ENCODE results near the gene SH2D3C.
A peak's percentile ranks its signal among the peaks of the same experiment; 100 is the strongest.

Gene SH2D3C

DNA sequence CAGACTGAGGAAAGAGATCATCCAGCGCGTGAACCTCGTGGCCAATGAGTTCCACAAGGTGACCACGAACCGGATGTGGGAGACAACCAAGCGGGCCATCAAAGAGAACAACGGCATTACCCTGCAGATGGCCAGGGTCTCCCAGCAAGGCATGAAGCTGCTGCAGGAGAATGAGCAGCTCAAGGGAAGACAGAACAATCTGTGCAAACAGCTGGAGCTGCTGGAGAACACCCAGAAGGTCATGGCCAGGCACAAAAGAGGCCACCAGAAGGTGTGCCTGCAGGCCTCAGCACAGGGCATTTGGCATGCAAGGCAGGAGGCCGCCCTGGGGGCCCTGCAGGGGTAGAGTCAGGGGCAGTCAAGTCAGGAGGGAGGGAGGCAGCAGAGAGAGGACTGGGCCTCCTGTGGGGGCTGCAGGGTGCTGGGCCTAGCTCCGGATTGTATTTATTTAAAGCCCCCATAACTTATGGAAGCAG, 67.2 kb downstream of the SH2D3C start:
- Histone ChIP-seq H3K36me3 (ENCODE audit: control insufficient read depth, insufficient read depth, low read length) (no peaks in the 10 kb centered on the region), H3K27ac (no peak overlapping the region), H3K79me2 (no peaks in the 10 kb centered on the region), H3K4me1 (no peaks in the 10 kb centered on the region), H2AFZ (no peak overlapping the region), H3K9me3 (ENCODE audit: control insufficient read depth, low read length) (no peaks in the 10 kb centered on the region), H3K4me3 (ENCODE audit: low read depth, low read length) (no peak overlapping the region), H3K9ac (no peak overlapping the region), H3K4me2 (ENCODE audit: low read length) (no peak overlapping the region), H3K27me3 (ENCODE audit: control insufficient read depth, insufficient read depth, low read length) (no peaks in the 10 kb centered on the region)
- TF ChIP-seq, protein P1, sequence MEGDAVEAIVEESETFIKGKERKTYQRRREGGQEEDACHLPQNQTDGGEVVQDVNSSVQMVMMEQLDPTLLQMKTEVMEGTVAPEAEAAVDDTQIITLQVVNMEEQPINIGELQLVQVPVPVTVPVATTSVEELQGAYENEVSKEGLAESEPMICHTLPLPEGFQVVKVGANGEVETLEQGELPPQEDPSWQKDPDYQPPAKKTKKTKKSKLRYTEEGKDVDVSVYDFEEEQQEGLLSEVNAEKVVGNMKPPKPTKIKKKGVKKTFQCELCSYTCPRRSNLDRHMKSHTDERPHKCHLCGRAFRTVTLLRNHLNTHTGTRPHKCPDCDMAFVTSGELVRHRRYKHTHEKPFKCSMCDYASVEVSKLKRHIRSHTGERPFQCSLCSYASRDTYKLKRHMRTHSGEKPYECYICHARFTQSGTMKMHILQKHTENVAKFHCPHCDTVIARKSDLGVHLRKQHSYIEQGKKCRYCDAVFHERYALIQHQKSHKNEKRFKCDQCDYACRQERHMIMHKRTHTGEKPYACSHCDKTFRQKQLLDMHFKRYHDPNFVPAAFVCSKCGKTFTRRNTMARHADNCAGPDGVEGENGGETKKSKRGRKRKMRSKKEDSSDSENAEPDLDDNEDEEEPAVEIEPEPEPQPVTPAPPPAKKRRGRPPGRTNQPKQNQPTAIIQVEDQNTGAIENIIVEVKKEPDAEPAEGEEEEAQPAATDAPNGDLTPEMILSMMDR (IDR thresholded peaks at IDR 0.05), result no peak

GRCh38 chr9:127710204-127710783, 68.2 kb downstream of the SH2D3C start:
- TF ChIP-seq, protein P1 (IDR thresholded peaks at IDR 0.05), result no peak
- no peak overlapping the region for H3K9ac ChIP-seq
- H3K27me3 ChIP-seq (ENCODE audit: control insufficient read depth, insufficient read depth, low read length), result no peaks in the 10 kb centered on the region
- H3K36me3 ChIP-seq (ENCODE audit: control insufficient read depth, insufficient read depth, low read length), result no peaks in the 10 kb centered on the region
- no peak overlapping the region for H3K4me2 ChIP-seq (ENCODE audit: low read length)
- H3K9me3 ChIP-seq (ENCODE audit: control insufficient read depth, low read length), result no peaks in the 10 kb centered on the region
- no peaks in the 10 kb centered on the region for H3K4me1 ChIP-seq
- no peak overlapping the region for H3K4me3 ChIP-seq (ENCODE audit: low read depth, low read length)
- H2AFZ ChIP-seq, result no peak overlapping the region
- no peaks in the 10 kb centered on the region for H3K79me2 ChIP-seq
- no peak overlapping the region for H3K27ac ChIP-seq

DNA sequence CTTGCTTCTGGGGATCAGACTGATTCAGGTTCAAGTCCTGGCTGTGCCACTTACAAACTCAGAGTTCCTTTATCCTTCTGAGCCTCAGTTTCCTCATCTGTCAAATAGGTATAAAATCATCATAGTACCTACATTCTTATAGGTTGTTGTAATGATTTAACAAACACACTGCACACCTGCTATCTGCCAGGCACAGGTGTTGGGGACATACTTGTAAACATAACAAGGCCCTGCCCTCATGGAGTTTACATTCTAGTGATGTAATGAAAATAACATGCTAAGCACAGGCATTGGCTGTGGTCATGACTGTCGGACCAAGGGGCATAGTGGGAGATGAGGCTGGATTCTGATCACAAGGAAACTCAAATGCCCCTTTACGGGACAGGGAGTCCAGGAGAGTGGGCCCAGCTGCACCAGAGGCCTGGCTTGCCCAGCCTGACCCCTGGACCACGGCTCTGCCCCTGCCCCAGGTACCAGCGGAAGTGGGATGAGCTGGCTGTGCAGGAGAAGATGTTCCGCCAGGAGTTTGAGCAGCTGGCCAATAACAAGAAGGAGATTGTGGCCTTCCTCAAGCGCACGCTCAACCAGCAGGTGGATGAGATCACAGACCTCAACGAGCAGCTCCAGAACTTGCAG, 69.4 kb downstream of the SH2D3C start:
- TF ChIP-seq, protein P1 (IDR thresholded peaks at IDR 0.05), result no peak

DNA sequence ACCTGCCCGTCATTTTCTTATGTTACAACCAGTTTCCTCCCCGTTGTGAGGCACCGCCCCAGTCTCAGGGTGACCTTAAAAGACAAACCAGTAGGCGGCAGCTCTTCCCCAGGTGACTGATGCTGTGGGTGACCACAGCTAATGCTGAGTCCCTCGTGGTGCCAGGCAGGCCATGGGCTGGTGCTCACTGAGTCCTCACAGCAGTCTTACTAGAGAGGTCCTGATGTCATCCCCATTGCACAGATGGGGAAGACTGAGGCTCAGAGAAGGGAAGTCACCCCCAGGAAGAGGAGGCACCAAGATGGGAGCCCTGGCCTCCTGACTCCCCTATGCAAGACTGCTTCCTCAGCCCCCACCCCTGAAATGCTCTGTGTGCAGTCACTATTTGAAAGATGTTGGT, 70.7 kb downstream of the SH2D3C start:
- Histone ChIP-seq H3K36me3 (ENCODE audit: control insufficient read depth, insufficient read depth, low read length) (no peaks in the 10 kb centered on the region), H3K4me3 (ENCODE audit: low read depth, low read length) (no peak overlapping the region), H3K27me3 (ENCODE audit: control insufficient read depth, insufficient read depth, low read length) (no peaks in the 10 kb centered on the region), H2AFZ (no peak overlapping the region), H3K79me2 (no peaks in the 10 kb centered on the region), H3K27ac (no peak overlapping the region), H3K4me1 (no peaks in the 10 kb centered on the region), H3K9ac (no peak overlapping the region), H3K9me3 (ENCODE audit: control insufficient read depth, low read length) (no peaks in the 10 kb centered on the region), H3K4me2 (ENCODE audit: low read length) (no peak overlapping the region)
- TF ChIP-seq, protein P1 (IDR thresholded peaks at IDR 0.05), result no peak

More for the DNA sequence above, 69.4 kb downstream of the SH2D3C start:
- Histone ChIP-seq H3K9me3 (ENCODE audit: control insufficient read depth, low read length) (no peaks in the 10 kb centered on the region), H3K27ac (no peak overlapping the region), H3K4me1 (no peaks in the 10 kb centered on the region), H3K79me2 (no peaks in the 10 kb centered on the region), H3K4me2 (ENCODE audit: low read length) (no peak overlapping the region), H3K36me3 (ENCODE audit: control insufficient read depth, insufficient read depth, low read length) (no peaks in the 10 kb centered on the region), H3K27me3 (ENCODE audit: control insufficient read depth, insufficient read depth, low read length) (no peaks in the 10 kb centered on the region), H2AFZ (no peak overlapping the region), H3K9ac (no peak overlapping the region), H3K4me3 (ENCODE audit: low read depth, low read length) (no peak overlapping the region)

GRCh38 chr9:127706836-127707241, 71.6 kb downstream of the SH2D3C start, which contains the start of gene CFAP157:
Gene CFAP157, plus strand, starts transcription at chr9:127706988. Its CDS starts 44 bp downstream, at chr9:127707032.
- H3K36me3 ChIP-seq (ENCODE audit: control insufficient read depth, insufficient read depth, low read length), result no peaks in the 10 kb centered on the region
- H3K4me3 ChIP-seq (ENCODE audit: low read depth, low read length), result no peak within 1 kb of the TSS
- H3K27ac ChIP-seq, result no peak within 1 kb of the TSS
- no peak within 1 kb of the TSS for H2AFZ ChIP-seq
- H3K9ac ChIP-seq, result no peak within 1 kb of the TSS
- H3K4me2 ChIP-seq (ENCODE audit: low read length), result peak within 1 kb of the TSS; percentile 13
- TF ChIP-seq, protein P1 (IDR thresholded peaks at IDR 0.05), result no peak
- no peaks in the 10 kb centered on the region for H3K9me3 ChIP-seq (ENCODE audit: control insufficient read depth, low read length)
- no peaks in the 10 kb centered on the region for H3K27me3 ChIP-seq (ENCODE audit: control insufficient read depth, insufficient read depth, low read length)
- no peaks in the 10 kb centered on the region for H3K79me2 ChIP-seq
- no peaks in the 10 kb centered on the region for H3K4me1 ChIP-seq
